ENCODE measurements around the gene BRD9.

- TF ChIP-seq MEIS2 (CRISPR knock-in tag; IDR thresholded peaks at IDR 0.05) (no peak), CTCF (CRISPR knock-in tag; IDR thresholded peaks at IDR 0.05) (no peak), BRF2 (CRISPR knock-in tag; IDR thresholded peaks at IDR 0.05) (no peak), YEATS2 (CRISPR knock-in tag; IDR thresholded peaks at IDR 0.05; ENCODE audit: borderline replicate concordance) (no peak), RELA (CRISPR knock-in tag; IDR thresholded peaks at IDR 0.05) (no peak), ZNF24 (IDR thresholded peaks at IDR 0.05) (no peak), NR2F1 (CRISPR knock-in tag; IDR thresholded peaks at IDR 0.05) (no peak), TAF1 (CRISPR knock-in tag; IDR thresholded peaks at IDR 0.05) (no peak), POLR2A (IDR thresholded peaks at IDR 0.05; ENCODE audit: insufficient read depth in 1 of 2, low read depth in 2 of 2, low read length in 2 of 2) (no peak), SMARCE1 (IDR thresholded peaks at IDR 0.05; ENCODE audit: borderline replicate concordance) (no peak), ASH2L (IDR thresholded peaks at IDR 0.05; ENCODE audit: insufficient read length, low read depth, low read length) (no peak), PREB (CRISPR knock-in tag; IDR thresholded peaks at IDR 0.05) (no peak), ZNF333 (CRISPR knock-in tag; IDR thresholded peaks at IDR 0.05; ENCODE audit: borderline replicate concordance) (no peak), NFE2L2 (IDR thresholded peaks at IDR 0.05; ENCODE audit: low read length) (no peak)
Measured at GRCh38 chr5:854966-855743, 37.4 kb downstream of the BRD9 start.

Measured in HepG2 (cell line).